GM19043 (cell line): ENCODE measurements around the gene RPS6KB1.
"Not testable (repeated sequence)": the region's sequence is repeated elsewhere in the genome, so short reads cannot be mapped to it uniquely, and the experiment has no call there.

ENCODE experiments used
- ATAC-seq: cut with Tn5 transposase; IDR thresholded peaks from one replicate; pipeline ENCODE4 v1.9.1; 2021; ENCODE audit warnings: low read depth; ENCODE audit not compliant: unreplicated experiment

The RPS6KB1 gene

DNA sequence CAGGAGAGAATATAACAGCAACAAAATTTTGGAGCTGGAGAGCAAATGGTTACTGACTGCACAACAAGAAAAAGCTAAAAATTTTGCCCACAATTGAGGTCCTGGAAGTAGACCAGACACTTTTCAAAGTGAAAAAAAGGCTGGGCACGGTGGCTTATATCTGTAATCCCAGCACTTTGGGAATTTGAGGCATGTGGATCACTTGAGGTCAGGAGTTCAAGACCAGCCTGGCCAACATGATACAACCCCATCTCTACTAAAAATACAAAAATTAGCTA is 23.0 kb upstream of the RPS6KB1 start:
- ATAC-seq, result no peak

DNA sequence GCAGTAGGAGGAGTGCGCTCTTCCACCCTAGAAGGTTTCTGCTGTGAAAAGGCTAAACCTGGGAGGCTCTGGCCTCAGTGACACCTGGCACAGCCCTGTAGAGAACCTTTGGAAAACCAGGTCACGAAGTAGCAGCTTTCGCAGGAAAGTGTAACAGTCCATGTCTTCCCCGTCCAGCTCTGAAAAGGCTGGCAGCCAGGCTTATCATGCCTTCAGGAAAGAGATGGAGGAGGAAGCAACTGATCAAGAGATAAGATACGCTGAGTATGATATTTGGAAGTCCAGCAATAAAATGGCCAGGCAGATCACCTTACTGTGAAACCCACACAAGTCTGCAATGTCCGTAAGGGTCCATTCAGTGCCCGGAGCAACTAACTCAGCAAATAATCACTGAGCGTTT is 22.4 kb upstream of the RPS6KB1 start:
- no peak for ATAC-seq

DNA sequence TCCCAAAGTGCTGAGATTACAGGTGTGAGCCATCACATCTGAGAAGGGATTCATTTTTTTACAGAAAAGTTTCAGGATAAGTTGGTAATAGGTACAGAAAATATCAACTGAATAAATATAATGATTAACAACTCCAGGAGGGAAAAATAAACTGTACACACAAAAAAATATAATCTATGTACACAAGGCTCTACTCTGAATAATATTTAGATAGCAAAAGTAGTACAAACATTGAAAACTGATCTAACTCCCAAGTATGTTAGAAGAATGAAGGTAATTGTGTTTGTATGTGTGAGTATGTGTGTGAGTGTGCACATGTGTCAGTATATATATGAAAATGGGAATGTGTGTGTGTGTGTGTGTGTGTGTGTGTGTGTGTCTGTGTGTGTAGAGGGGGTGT is 20.6 kb upstream of the RPS6KB1 start:
- no peak for ATAC-seq

DNA sequence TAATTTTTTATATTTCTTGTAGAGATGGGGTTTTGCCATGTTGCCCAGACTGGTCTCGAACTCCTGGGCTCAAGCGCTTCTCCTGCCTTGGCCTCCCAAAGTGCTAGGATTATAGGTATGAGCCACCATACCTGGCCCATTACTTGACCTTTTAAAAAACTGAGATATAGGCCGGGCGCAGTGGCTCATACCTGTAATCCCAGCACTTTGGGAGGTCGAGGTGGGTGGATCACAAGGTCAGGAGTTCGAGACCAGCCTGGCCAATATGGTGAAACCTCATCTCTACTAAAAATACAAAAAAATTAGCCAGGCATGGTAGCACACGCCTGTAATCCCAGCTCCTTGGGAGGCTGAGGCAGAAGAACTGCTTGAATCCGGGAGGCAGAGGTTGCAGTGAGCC is 19.5 kb upstream of the RPS6KB1 start:
- ATAC-seq, result not testable (repeated sequence)

DNA sequence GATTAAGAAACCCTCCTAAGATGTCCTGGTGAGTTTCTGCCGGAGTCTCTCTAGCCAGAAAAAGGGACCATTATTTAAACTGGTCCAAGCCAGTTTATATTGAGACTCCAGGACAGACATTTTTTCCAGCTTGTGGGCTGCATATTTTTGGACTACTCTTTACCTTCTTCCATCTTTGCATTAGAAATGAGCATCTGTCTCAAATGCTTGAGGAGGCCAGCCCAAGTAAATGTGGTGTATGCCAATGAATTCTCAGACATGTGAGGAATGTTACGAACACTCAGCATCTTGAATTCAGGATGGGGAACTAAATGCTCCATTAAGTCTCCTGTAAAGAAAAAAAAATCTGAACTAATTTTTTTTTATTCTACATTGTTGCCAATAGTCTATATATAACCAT is 18.5 kb upstream of the RPS6KB1 start:
- no peak for ATAC-seq

DNA sequence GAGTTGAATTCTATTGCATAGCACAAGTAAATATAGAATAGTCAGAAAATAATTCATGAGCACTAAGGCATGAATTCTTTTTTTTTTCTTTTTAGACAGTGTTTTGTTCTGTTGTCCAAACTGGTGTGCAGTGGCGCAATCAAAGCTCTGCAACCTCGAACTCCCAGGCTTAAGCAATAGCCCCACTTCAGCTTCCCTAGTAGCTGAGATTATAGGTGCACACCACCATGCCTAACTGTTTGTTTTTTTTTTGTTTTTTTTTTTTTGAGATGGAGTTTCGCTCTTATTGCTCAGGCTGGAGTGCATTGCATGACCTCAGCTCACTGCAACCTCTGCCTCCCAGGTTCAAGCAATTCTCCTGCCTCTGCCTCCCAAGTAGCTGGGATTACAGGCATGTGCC is 16.8 kb upstream of the RPS6KB1 start:
- ATAC-seq, result no peak

DNA sequence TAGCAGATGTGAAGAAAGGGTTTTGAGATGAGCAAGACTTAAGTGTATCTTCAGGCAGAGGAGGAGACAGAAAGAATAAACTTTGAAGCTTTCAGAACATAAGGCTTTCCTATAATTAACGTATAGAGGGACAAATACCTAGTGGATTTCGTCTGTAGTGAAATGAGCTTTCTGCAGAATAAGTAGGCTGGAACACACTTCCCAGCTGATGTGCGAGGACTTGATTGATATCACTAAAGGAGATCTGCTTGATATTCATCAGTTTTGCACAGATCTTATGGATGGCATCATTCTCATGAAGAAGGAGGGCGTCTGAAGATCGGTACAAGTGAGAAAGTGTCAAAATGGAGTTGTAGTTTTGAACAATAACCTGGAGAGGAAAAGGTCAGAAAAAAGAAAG is 15.0 kb upstream of the RPS6KB1 start:
- ATAC-seq, result no peak

DNA sequence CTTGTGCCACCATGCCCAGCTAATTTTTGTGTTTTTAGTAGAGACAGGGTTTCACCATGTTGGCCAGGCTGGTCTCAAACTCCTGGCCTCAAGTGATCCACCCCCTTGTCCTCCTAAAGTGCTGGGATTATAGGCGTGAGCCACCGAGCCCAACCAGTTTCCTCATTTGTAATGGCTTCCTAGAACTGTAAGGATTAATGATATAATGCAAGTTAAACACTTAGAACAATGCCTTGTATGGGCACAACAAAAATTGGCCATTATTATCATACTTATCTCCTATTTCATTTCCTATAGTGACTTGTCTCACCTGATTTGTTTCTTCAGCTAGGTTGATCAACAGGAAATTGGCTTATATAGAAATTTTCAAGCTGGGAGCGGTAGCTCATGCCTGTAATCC is 14.3 kb upstream of the RPS6KB1 start:
- no peak for ATAC-seq

DNA sequence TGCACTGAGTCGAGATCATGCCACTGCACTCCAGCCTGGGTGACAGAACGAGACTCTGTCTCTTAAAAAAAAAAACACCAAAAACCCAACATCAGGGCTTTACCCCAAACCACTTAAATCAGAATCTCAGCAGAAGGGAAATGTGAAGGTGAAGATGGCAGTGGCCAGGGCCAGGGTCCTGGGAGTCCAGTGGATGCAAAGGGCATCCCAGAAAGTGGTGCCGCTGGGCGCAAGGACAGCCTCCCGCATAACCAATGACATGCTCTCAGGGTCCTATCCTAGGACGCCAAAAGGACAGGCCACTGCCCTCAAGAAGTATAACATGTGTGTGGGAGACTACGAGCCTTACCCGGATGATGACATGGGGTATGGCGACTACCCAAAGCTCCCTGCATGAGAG is 8.1 kb upstream of the RPS6KB1 start:
- ATAC-seq, result no peak

DNA sequence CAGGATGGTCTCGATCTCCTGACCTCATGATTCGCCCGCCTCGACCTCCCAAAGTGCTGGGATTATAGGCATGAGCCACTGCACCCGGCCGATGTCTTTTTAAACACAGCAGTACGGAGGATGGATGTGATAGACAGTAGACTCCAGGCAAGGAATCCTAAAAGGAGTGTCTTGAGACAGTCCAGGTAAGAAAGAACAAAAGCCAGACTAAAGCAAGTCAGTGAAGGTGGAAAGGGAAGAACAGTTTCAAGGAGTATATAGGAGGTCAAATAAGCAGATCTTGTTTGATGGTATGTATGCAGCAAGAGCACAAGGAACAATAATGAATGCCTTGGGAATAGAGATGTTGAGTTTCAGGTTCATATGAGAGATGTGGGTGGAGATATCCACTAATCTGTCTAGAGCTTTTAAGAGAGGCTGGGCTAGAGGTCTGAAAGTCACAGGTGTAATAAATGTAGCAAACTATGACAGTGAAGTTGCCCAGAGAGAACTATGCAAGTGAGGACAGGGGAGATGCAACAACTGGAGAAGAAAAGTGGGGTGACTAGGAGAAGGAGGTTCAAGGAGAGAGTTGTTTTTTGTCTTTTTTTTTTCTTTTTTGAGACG is 4.7 kb upstream of the RPS6KB1 start:
- no peak for ATAC-seq

DNA sequence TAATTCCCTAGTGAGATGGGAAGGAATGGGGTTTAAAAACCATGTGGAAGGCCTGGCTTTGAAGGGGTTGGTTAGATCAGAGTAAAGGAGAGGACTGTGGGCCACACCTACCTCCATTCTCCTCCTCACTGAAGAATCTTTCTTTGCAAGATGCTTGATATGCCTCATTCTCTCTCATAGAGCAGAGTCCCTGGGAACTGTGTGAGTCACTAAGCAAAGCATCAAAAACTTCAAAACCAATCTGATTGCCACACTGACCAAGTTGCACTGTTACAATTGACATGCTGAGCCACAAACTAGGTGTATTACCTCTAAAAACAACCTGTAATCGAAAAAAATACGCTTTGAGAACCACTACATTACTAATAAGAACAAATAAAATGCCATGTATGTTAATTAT is 2.2 kb upstream of the RPS6KB1 start:
- no peak for ATAC-seq

DNA sequence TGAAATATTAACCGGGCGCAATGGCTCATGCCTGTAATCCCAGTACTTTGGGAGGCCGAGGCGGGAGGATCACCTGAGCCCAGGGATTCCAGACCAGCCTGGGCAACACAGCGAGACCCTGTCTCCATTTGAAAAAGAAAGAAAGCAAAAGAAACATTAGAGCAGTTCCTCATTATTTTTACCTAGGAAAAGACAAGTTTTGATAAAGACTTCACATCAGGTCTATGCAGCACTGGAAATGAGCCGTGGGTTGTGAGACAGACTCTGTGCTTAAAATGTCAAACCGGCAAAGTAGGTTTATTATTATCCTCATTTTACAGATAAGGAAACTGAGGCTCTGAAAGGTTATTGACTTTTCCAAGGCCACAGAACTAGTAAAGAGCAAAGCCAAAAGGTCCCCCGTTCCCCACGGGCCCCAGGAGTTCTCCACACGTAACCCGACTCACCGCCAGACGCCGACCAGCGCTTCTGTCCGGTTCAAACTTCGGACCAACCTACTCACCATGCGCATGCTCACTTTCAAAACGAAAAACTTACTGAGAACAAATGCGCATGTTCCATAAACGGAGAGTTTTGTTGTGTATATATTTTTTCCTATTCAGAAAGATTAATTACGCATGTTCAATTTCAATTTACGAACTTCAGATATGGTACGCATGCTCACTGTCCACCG is 534 bp upstream of the RPS6KB1 start:
- peak; percentile 41 for ATAC-seq

DNA sequence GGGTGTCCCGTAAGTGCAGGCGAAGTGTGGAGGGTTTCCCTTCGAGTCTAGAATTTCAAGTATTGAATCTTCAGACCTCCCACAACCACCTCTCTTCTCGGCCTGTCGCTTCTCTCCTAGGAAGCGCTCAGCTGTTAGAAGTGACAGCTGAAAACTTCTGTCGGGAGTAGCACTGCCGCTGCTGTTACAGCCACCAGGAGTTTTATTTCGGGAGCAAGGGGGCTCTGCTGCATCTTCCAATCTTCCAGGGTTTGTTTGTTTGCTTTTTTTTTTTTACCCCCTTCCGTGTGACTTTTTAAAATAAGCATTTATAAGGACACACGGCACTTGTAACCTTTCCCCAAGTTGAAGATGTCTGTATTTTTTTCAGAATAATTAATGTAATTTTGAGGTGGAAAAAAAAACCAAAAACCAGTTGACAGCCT is 767 bp downstream of the RPS6KB1 start:
- ATAC-seq, result peak; percentile 9

DNA sequence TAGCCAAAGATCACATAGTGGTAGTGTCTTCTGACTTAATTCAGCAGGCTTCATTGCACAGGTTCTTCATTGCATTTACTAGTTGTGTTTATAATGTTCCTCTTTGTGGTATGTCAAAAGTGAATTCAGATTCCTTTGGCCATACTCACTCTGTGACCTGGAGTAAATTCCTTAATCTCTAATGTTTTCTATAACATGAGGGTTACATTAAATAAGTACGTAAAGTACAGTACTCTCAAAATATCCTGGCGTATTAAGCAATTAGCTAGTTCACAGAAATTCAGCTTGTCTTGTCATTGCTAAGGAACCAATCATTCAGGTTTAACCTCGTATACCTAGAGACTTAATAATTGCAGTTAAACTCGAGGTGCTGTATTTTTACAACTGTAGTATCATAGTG is 4.2 kb downstream of the RPS6KB1 start:
- ATAC-seq, result no peak

DNA sequence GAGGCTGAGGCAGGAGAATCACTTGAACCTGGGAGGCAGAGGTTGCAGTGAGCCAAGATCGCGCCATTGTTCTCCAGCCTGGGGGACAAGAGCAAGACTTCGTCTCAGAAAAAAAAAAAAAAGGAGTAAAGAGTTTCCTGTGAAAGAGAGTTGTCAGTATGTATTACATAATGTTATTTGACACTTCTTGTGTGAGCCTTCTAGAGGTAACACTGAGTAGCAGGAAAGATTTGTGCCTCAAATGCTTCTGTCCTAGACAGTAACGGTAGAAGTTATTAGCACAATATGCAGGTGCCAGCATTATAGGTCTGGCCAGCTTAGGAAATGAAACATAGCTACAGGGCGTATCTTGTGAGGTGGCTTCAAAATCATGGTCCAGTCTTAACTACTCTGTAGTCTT is 6.2 kb downstream of the RPS6KB1 start:
- ATAC-seq, result no peak

DNA sequence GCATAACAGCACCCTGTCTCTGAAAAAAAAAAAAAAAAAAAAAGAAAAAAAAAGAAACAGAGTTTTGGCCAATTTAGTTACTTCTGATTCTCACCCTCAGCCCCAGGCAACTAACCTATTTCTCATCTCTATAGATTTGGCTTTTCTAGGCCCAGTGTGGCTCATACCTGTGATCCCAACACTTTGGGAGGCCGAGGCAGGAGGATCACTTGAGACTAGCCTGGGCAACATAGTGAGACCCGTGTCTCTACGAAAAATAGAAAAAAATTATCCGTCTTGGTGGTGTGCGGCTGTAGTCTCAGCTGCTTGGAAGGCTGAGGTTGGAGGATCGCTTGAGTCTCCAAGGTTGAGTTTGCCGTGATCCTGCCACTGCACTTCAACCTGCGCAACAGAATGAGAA is 8.7 kb downstream of the RPS6KB1 start:
- ATAC-seq, result no peak

DNA sequence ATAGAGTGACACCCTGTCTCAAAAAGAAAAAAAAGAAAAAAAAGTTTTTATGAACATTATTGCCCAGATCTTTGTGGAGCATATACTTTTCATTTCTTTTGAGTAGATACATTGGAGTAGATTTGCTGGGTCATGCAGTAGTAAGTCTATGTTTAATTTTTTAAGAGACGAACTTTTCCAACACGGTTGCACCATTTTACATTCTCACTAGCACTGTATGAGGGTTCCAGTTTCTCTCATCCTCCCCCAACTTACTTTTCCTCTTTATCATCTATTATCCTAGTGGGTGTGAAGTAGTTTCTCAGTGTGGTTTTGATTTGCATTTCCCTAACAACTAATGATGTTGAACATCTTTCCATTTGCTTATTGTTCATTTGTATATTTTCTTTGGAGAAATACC is 10.5 kb downstream of the RPS6KB1 start:
- no peak for ATAC-seq

DNA sequence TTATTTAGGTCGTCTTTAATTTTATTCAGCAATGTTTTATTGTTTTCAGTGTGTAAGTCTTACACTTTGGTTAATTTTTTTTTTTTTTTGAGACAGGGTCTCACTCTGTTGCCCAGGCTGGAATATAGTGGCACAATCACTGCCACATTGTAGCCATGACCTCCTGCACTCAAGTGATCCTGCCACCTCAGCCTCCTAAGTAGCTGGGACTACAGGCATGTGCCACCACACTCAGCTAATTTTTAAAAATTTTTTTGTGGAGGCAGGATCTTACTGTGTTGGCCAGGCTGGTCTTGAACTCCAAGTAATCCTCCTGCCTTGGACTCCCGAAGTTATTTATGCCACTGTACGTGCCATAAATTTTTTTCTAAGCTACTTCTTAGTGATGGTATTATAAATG is 14.5 kb downstream of the RPS6KB1 start:
- no peak for ATAC-seq

DNA sequence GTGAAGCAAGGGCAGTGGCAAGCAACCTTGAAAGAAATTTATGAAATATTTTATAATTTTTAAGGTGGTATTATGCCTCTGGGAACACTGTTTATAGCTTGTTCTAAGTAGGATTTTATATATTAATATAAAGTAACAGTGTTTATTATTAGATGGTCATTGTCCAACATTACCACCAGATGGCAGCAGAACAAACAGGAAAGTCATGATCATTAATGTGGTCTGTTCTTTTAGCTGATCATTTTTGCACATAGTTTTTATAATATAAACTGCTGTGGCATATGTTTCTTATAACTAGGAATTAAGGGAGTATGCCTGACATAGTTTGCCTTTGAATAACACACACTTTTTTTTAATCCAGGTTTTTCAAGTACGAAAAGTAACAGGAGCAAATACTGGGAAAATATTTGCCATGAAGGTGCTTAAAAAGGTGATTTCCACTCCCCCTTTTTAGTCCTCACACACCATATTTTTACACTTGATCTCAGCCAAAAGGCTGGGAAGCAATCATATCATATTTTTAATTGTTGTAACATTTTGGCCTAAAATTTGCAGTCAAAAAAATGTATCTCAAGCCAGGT is 21.4 kb downstream of the RPS6KB1 start:
- no peak for ATAC-seq

DNA sequence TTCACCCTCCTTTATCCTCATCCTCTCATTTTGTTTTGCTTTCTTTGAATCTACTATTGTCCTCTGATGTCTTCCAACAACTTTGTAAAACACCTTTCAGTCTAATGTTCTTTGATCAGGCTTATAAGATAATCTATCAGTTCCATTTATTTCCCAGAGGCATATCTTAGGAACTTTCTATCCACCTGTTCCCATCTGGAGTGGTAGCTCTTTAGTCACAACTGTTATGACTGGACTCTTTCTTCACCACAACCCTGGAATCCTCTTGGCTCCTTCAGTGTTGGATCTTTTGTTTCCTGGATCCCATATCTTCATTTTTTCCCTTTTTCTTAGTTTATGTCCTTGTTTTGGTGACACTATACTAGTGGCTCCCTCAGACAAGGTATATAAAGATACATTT is 23.5 kb downstream of the RPS6KB1 start:
- no peak for ATAC-seq

DNA sequence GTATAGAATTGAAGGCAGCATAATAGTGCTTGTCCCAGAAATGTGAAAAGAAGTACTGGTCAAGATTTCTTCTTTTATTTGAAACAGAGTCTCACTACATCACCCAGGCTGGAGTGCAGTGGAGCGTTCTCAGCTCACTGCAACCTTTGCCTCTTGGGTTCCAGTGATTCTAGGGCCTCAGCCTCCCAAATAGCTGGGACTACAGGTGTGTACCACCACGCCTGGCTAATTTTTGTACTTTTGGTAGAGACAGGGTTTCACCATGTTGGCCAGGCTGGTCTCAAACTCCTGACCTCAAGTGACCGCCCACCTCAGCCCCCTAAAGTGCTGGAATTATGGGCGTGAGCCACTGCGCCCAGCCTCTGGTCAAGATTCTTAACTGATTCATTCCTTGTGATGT is 27.7 kb downstream of the RPS6KB1 start:
- not testable (repeated sequence) for ATAC-seq

DNA sequence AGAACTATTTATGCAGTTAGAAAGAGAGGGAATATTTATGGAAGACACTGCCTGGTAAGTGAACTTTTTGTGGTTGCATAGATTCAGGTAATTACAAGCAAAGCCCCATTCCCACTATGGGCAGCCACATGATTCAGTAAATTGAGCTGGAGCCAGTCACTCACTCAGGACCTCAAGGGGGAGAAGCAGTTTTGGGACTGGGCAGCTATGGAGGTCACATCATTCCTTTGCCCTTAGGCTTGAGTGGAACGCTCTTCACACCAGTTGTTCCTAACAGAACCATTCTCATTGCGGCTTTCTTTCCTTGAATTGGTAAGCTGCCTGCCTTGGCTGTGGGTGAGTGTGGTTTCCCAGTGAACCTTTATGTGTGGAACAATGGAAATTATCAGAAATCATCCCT is 37.2 kb downstream of the RPS6KB1 start:
- ATAC-seq, result not testable (repeated sequence)

DNA sequence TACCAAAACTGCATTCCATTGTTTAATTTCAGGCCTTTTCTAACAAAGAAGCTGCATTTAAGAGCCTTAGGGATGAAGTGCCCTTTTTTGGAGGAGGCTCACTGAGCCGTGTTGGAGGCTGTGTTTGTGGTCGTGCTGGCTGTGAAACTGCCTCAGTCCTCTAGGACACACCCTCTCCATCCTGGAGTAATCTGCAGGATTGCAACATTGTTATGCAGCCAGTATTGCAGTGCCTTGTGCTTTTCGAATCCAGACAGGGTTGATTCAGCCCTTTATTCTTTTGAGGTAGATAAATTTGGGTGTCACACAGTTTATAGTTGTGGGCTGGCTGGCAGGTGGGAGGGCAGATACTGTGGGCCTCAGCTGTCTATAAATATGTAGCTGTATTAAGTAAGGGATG is 37.8 kb downstream of the RPS6KB1 start:
- not testable (repeated sequence) for ATAC-seq
